ENCODE results near the gene TGFBR3. TPM values are rescaled to one million over a fixed set of nuclear protein-coding genes. Genes with fewer than 3 reads are reported as not detected.

The TGFBR3 gene
- total RNA-seq, 1 experiment from 2014 or later = 12.2 TPM

GRCh38 chr1:91630803-91631202 is 255.1 kb downstream of the TGFBR3 start:
- H3K4me3 ChIP-seq (ENCODE audit: low read depth, low read length) = no peak overlapping the region
- no peaks in the 10 kb centered on the region for H3K27me3 ChIP-seq (replicated peaks; ENCODE audit: control insufficient read depth, insufficient read depth, low read length)
- no peaks in the 10 kb centered on the region for H3K9me3 ChIP-seq
- intact Hi-C loops (cut with micrococcal nuclease; ENCODE audit: unreplicated experiment) = no loop called here
- Mint-ChIP-seq H3K36me3 (ENCODE audit: insufficient read depth, unreplicated experiment) (no peaks in the 10 kb centered on the region), H3K4me1 (ENCODE audit: low read depth, unreplicated experiment) (peaks cover 7% of the 10 kb centered on the region), H3K9me3 (ENCODE audit: unreplicated experiment) (no peaks in the 10 kb centered on the region), H3K27me3 (ENCODE audit: insufficient read depth, unreplicated experiment) (no peaks in the 10 kb centered on the region), H3K4me3 (ENCODE audit: unreplicated experiment) (no peak overlapping the region), H3K27ac (ENCODE audit: unreplicated experiment) (no peak overlapping the region)
- no peaks in the 10 kb centered on the region for H3K4me1 ChIP-seq
- DNase-seq = no peak
- H3K36me3 ChIP-seq (ENCODE audit: control insufficient read depth, insufficient read depth, low read length) = no peaks in the 10 kb centered on the region
- BruUV-seq (replicated peaks) = no TSS peak
- ChIA-PET CTCF (no interaction called here), POLR2A (no interaction called here)
- TF ChIP-seq CTCF (IDR thresholded peaks at IDR 0.05; ENCODE audit: insufficient read depth in 1 of 2, low read depth in 1 of 2, low read length in 1 of 2, severe bottlenecking in 1 of 2, unreplicated experiment in 1 of 2) = no peak

Other genes with a start within 250 kb of the TGFBR3 start
- gene BRDT, start 63.2 kb upstream of the TGFBR3 start, total RNA-seq (2022) = not detected in 2 replicates
- gene EPHX4, start 143.8 kb upstream of the TGFBR3 start, total RNA-seq (2022) = 0.56 and 0.68 TPM in 2 replicates
- not detected in 2 replicates for gene SETSIP, start 189.3 kb upstream of the TGFBR3 start, total RNA-seq (2022)
- 1.1 and 1.3 TPM in 2 replicates for gene BTBD8, start 194.2 kb upstream of the TGFBR3 start, total RNA-seq (2022)